GM13977 (cell line): ENCODE results near the gene CCNJL.

Source experiments
- DNase-seq: peaks from one replicate; pipeline ENCODE4 v3.0.0; 2012; ENCODE audit warnings: low spot score
- in situ Hi-C: fragments of 300-500 bp; cut with MboI; formaldehyde crosslinking; loops from one replicate; pipeline ENCODE4 v1.12.0; 2022; ENCODE audit warnings: low sequenced_read_pairs, low pct_unique_long_range_greater_than_20kb, mixed read lengths, inconsistent platforms; ENCODE audit not compliant: unreplicated experiment
- TF ChIP-seq, protein P1 (sequence below): IDR thresholded peaks from 2 replicates; pipeline ENCODE4 v1.5.1; 2012; ENCODE audit warnings: mild to moderate bottlenecking, control low read depth; ENCODE audit not compliant: insufficient read depth; ENCODE audit errors: extremely low read depth, missing control alignments

CCNJL gene

DNA sequence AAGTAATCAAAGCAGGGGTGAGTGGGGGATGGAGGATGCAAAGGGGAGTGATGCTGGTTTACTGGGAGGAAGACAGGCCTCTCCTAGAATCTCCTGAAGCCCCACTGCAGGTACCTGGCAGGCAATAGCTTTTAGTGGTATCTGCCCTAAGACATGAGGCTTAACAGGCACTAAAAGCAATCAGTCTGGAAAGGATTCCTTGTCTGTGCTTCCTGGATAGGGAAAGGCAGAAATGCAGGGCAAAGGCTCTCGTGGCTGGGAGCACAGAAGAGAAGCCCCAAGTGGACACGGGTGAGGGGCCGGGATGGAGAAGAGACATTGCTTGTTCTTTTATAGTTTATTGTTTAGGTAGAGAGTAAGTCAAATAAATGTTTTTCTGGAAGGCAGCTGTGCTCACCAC lies 40.1 kb downstream of the CCNJL start:
- no peak for DNase-seq
- in situ Hi-C loops: no loop called here
- TF ChIP-seq, protein P1, sequence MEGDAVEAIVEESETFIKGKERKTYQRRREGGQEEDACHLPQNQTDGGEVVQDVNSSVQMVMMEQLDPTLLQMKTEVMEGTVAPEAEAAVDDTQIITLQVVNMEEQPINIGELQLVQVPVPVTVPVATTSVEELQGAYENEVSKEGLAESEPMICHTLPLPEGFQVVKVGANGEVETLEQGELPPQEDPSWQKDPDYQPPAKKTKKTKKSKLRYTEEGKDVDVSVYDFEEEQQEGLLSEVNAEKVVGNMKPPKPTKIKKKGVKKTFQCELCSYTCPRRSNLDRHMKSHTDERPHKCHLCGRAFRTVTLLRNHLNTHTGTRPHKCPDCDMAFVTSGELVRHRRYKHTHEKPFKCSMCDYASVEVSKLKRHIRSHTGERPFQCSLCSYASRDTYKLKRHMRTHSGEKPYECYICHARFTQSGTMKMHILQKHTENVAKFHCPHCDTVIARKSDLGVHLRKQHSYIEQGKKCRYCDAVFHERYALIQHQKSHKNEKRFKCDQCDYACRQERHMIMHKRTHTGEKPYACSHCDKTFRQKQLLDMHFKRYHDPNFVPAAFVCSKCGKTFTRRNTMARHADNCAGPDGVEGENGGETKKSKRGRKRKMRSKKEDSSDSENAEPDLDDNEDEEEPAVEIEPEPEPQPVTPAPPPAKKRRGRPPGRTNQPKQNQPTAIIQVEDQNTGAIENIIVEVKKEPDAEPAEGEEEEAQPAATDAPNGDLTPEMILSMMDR: no peak

- TF ChIP-seq, protein P1: no peak
- in situ Hi-C loops: no loop called here
- no peak for DNase-seq
These were observed 40.5 kb downstream of the CCNJL start for GRCh38 chr5:160271836-160272235.

DNA sequence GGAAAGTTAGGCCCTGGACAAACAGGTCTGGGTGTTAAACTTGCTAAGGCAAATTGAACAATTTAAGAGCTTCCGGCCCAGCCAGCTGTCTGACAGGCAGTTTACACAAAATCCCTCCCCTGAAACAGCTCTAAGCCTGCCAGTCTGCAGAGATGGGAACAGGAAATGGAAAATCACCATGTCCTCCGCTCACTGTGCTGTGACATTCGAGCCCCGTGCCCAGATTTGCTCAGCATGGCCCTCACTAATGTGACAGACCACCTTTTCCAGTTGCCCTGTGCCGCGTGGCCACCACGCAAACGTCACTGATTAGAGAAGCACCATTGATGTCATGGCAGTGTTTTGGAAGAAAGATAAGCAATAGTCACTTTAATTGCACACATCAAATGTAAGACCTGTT lies 41.0 kb downstream of the CCNJL start:
- no peak for DNase-seq
- in situ Hi-C loops: no loop called here
- TF ChIP-seq, protein P1: no peak

DNA sequence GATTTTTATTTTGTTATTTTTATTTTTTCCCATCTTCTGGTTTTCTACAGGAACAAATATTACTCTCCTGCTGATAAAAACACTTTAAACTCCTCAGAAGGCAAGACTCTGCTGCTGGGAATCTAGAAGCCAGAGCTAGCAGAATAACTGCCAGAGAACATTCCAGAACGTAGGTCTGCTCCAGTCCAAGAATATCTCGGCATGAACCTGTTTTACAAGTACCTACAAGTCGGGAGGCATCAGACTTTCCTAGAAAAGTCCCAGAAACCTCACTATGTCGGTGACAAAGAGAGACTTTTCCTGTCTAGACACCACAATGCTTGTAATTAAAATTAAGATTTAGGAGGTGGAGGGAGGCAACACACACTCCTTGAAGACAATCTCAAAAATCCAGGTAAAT lies 41.7 kb downstream of the CCNJL start:
- no peak for DNase-seq
- TF ChIP-seq, protein P1: no peak
- in situ Hi-C loops: no loop called here

DNA sequence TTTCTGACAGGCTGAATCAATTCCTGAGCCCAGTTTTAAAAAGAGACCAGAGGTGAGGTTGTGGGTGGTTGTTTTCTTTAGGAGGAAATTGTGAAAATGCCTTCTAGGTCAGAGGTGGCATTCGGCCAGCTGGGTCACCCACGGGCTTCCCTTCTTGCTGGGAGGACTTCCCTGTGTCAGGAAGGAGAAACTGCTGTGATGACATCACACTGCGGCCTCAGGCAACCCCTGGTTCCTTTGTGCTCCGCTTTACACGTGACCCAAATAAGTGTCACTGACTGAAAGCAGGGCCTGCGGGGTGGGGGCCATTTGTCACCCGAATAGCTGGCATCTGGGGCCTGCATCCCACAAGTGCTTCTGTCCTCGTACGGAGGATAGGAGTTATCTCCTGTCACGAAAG lies 43.3 kb downstream of the CCNJL start:
- in situ Hi-C loops: no loop called here
- TF ChIP-seq, protein P1: no peak
- no peak for DNase-seq

DNA sequence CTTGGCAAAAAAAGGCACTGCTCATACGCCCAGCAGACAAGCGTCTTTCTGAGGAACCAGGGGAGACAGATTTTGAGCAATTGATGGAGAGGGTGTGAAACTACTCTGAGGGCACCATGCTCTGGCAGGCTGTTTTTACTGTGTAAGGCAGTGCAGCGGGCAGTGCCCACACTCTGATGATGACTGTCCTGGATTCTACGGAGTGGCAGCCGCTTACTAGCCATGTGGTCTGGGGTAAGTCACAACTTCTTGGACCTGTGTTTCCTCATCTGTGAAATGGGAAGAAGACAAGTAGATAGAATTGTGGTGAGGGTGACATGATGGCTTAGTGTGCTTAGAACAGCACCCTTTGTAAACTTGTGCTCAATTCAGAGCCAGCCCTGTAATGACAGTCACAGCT lies 44.2 kb downstream of the CCNJL start:
- TF ChIP-seq, protein P1: no peak
- in situ Hi-C loops: no loop called here
- no peak for DNase-seq
